Measurements from ENCODE around the gene CNN3. TPM values are rescaled to one million over a fixed set of nuclear protein-coding genes. Genes with fewer than 3 reads are reported as not detected.

CNN3 gene
- total RNA-seq, 2 experiments from 2014 or later = not detected

- H3K36me3 ChIP-seq (ENCODE audit: insufficient read depth, low read length) = no peaks in the 10 kb centered on the region
- H4K20me1 ChIP-seq (ENCODE audit: insufficient read depth, low read length) = no peaks in the 10 kb centered on the region
- peak overlapping the region; percentile 51; the same call in 1 of the 2 replicates for H3K4me2 ChIP-seq (ENCODE audit: low read length)
- ChIA-PET POLR2A (interaction anchor here (0.6 to 0.7 kb wide), 2 partner anchors 205 to 284 kb away, joined by 3 to 4 read pairs; no protein-coding TSS in a partner anchor), CTCF (ENCODE audit: unreplicated experiment) (interaction anchor here (0.6 to 1.7 kb wide), 8 partner anchors 57 to 379 kb away, joined by 3 to 9 read pairs (median 4); partner anchors contain the start of gene RWDD3)
- H3K4me1 ChIP-seq (ENCODE audit: insufficient read depth, low read length, poor library complexity, severe bottlenecking) = no peaks in the 10 kb centered on the region
- H2AFZ ChIP-seq (ENCODE audit: low read length) = 0 out of 2 replicates have a peak overlapping the region, but pooled peaks have one; percentile 26
- DNase-seq (ENCODE audit: low spot score) = peak; percentile 77
- intact Hi-C loops (cut with micrococcal nuclease; ENCODE audit: unreplicated experiment) = loop anchor here (1.0 kb wide), 1 partner anchor 189 kb away; no protein-coding TSS in a partner anchor
- BruUV-seq (replicated peaks) = no TSS peak
- H3K9me2 ChIP-seq (ENCODE audit: insufficient read depth, low read length) = no peaks in the 10 kb centered on the region
- no peaks in the 10 kb centered on the region for H3K9me3 ChIP-seq (ENCODE audit: low read length)
- H3K4me3 ChIP-seq (ENCODE audit: low read depth, low read length, poor library complexity, severe bottlenecking) = no peak overlapping the region
- H3K27ac ChIP-seq (ENCODE audit: low read depth, low read length, poor library complexity, severe bottlenecking) = no peak overlapping the region
- no peaks in the 10 kb centered on the region for H3K79me2 ChIP-seq (ENCODE audit: insufficient read depth, low read depth, low read length)
- no peak for TF ChIP-seq EZH2phosphoT487 (IDR thresholded peaks at IDR 0.05; ENCODE audit: borderline replicate concordance, low read depth, low read length)
- peak; percentile 83 for TF ChIP-seq CTCF (conservative IDR thresholded peaks at IDR 0.05; ENCODE audit: low read length)
These were observed 72.2 kb downstream of the CNN3 start for GRCh38 chr1:94854458-94855306.

GRCh38 chr1:94852788-94853187 lies 74.1 kb downstream of the CNN3 start:
- intact Hi-C loops (cut with micrococcal nuclease; ENCODE audit: unreplicated experiment) = no loop called here
- H3K36me3 ChIP-seq (ENCODE audit: insufficient read depth, low read length) = no peaks in the 10 kb centered on the region
- ChIA-PET CTCF (ENCODE audit: unreplicated experiment) (no interaction called here), POLR2A (no interaction called here)
- H3K27ac ChIP-seq (ENCODE audit: low read depth, low read length, poor library complexity, severe bottlenecking) = no peak overlapping the region
- no peak for DNase-seq (ENCODE audit: low spot score)
- no TSS peak for BruUV-seq (replicated peaks)
- no peak overlapping the region for H3K4me2 ChIP-seq (ENCODE audit: low read length)
- H3K4me3 ChIP-seq (ENCODE audit: low read depth, low read length, poor library complexity, severe bottlenecking) = no peak overlapping the region
- H2AFZ ChIP-seq (ENCODE audit: low read length) = no peak overlapping the region
- no peaks in the 10 kb centered on the region for H3K9me2 ChIP-seq (ENCODE audit: insufficient read depth, low read length)
- no peaks in the 10 kb centered on the region for H3K9me3 ChIP-seq (ENCODE audit: low read length)
- no peaks in the 10 kb centered on the region for H3K79me2 ChIP-seq (ENCODE audit: insufficient read depth, low read depth, low read length)
- H3K4me1 ChIP-seq (ENCODE audit: insufficient read depth, low read length, poor library complexity, severe bottlenecking) = no peaks in the 10 kb centered on the region
- TF ChIP-seq EZH2phosphoT487 (IDR thresholded peaks at IDR 0.05; ENCODE audit: borderline replicate concordance, low read depth, low read length) = no peak
- TF ChIP-seq CTCF (conservative IDR thresholded peaks at IDR 0.05; ENCODE audit: low read length) = 0 out of 2 replicates have a peak, but pooled peaks have one; percentile 20
- no peaks in the 10 kb centered on the region for H4K20me1 ChIP-seq (ENCODE audit: insufficient read depth, low read length)

- H3K36me3 ChIP-seq (ENCODE audit: insufficient read depth, low read length) = no peaks in the 10 kb centered on the region
- TF ChIP-seq CTCF (conservative IDR thresholded peaks at IDR 0.05; ENCODE audit: low read length) (no peak), EZH2phosphoT487 (IDR thresholded peaks at IDR 0.05; ENCODE audit: borderline replicate concordance, low read depth, low read length) (no peak)
- POLR2A ChIA-PET = interaction anchor here (0.8 kb wide), 1 partner anchor 30 kb away, joined by 3 read pairs; no protein-coding TSS in a partner anchor
- no peaks in the 10 kb centered on the region for H3K9me2 ChIP-seq (ENCODE audit: insufficient read depth, low read length)
- H3K9me3 ChIP-seq (ENCODE audit: low read length) = no peaks in the 10 kb centered on the region
- H2AFZ ChIP-seq (ENCODE audit: low read length) = no peak overlapping the region
- intact Hi-C loops (cut with micrococcal nuclease; ENCODE audit: unreplicated experiment) = no loop called here
- no peak overlapping the region for H3K4me3 ChIP-seq (ENCODE audit: low read depth, low read length, poor library complexity, severe bottlenecking)
- H3K4me2 ChIP-seq (ENCODE audit: low read length) = no peak overlapping the region
- no peaks in the 10 kb centered on the region for H3K4me1 ChIP-seq (ENCODE audit: insufficient read depth, low read length, poor library complexity, severe bottlenecking)
- CTCF ChIA-PET (ENCODE audit: unreplicated experiment) = interaction anchor here (1.0 kb wide), 1 partner anchor 12 kb away, joined by 3 read pairs; no protein-coding TSS in a partner anchor
- no peak overlapping the region for H3K27ac ChIP-seq (ENCODE audit: low read depth, low read length, poor library complexity, severe bottlenecking)
- H4K20me1 ChIP-seq (ENCODE audit: insufficient read depth, low read length) = no peaks in the 10 kb centered on the region
- BruUV-seq (replicated peaks) = no TSS peak
- no peaks in the 10 kb centered on the region for H3K79me2 ChIP-seq (ENCODE audit: insufficient read depth, low read depth, low read length)
- no peak for DNase-seq (ENCODE audit: low spot score)
These were observed 75.3 kb downstream of the CNN3 start for GRCh38 chr1:94851571-94851970.
